ENCODE data around the gene RNF114.
A peak's percentile ranks its signal among the peaks of the same experiment; 100 is the strongest.
"Not testable (repeated sequence)": the region's sequence is repeated elsewhere in the genome, so short reads cannot be mapped to it uniquely, and the experiment has no call there.

The RNF114 gene

GRCh38 chr20:49925901-49926454 is 10.2 kb upstream of the RNF114 start:
- no peak for DNase-seq (ENCODE audit: low read depth in 1 of 2, low spot score in 1 of 2)

DNA sequence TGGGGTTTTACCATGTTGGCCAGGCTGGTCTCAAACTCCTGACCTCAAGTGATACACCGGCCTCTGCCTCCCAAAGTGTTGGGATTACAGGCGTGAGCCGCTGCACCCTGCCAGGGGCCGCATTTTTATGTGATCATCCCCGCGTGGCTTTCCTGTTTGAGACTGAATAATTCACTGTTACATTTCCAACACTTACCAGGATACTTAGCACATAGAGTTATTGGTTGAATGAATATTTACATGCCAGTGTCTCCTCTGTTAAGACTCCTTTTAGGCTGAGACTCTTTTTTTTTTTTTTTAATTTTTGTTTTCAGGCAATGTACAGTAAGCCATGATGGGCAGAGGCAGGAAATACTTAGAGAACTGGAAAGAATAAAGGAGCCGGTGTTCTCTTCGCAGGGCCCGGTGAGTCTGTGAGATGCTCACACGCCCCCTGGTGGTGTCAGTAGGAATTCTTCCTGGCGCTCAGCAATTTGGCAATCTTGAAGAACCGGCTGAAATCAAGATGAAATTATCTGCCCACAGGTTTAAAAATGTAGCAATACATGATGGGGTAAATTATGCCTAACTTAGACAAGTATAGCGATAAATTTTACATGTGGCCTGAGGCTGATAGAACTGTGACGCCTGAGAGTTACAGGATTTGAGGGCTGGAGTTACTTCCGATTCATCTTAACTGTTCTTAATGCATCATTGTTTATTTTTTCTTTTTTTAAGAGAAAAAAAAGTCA is 7.6 kb upstream of the RNF114 start:
- peak; percentile 61 to 62 for DNase-seq (ENCODE audit: low read depth in 1 of 2, low spot score in 1 of 2)

DNA sequence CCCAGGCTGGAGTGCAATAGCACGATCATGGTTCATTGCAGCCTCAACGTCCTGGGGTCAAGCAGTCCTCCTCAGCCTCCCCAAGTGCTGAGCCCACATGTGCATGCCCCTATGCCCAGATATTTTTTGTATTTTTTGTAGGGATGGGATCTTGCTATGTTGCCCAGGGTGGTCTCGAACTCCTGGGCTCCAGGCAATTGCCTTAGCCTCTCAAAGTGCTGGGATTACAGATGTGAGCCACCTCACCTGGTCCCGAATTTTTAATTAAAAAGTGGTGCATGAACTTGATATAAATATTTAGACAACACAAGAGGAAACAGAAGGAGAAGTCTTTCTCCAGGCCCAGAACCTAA is 7.1 kb upstream of the RNF114 start:
- DNase-seq (ENCODE audit: low read depth in 1 of 2, low spot score in 1 of 2), result no peak

DNA sequence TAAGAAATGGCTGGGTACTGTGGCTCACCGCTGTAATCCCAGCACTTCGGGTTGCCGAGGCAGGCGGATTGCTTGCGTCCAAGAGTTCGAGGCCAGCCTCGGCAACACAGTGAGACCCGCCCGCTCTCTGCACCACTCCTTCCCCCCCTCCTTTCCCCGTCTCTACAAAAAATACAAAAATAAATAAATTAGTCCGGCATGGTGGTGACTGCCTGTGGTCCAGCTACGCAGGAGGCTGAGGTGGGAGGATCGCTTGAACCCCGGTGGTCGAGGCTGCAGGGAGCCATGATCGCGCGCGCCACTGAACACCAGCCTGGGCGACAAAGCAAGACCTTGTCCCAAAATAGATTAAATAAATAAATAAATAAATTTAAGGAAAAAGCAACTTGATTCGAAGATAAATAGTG is 448 bp upstream of the RNF114 start:
- DNase-seq (ENCODE audit: low read depth in 1 of 2, low spot score in 1 of 2), result no peak

GRCh38 chr20:49937027-49937929 is 1.1 kb downstream of the RNF114 start:
- DNase-seq (ENCODE audit: low read depth in 1 of 2, low spot score in 1 of 2), result no peak

- DNase-seq (ENCODE audit: low read depth in 1 of 2, low spot score in 1 of 2), result no peak
These were observed 2.3 kb downstream of the RNF114 start for GRCh38 chr20:49938173-49939163.

- no peak for DNase-seq (ENCODE audit: low read depth in 1 of 2, low spot score in 1 of 2)
These were observed 5.3 kb downstream of the RNF114 start for GRCh38 chr20:49941456-49941855.

DNA sequence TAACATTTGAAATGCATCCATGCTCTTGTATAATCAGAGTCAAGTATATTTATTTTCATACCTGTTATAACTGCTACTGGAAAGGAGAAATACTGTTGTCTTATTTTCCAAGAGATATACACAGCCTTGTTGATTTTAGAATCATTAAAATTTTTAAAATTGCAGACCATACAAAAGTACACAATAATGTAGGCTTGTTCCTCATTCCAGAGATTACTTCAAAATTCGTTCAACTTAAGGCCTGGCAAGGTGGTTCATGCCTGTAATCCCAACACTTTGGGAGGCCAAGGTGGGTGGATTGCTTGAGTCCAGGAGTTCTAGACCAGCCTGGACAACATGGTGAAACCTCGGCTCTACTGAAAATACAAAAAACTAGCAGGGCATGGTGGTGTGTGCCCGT is 6.1 kb downstream of the RNF114 start:
- DNase-seq (ENCODE audit: low read depth in 1 of 2, low spot score in 1 of 2), result no peak

DNA sequence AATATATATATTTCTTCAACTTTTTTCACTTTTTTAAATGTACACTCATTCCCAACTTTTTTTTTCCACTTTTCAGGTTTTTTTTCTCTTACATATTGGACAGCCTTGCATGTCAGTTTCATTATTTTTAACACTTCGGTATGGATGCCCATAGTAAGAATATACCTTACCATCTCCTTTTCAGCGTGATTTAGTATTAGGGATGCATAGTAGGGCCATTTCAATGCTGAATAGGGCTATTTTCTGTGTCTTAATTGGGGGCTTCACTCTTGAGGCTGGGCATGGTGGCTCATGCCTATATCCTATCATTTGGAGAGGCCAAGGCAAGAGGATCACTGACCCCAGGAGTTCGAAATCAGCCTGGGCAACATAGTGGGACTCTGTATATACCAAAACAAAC is 6.7 kb downstream of the RNF114 start:
- DNase-seq (ENCODE audit: low read depth in 1 of 2, low spot score in 1 of 2), result no peak

DNA sequence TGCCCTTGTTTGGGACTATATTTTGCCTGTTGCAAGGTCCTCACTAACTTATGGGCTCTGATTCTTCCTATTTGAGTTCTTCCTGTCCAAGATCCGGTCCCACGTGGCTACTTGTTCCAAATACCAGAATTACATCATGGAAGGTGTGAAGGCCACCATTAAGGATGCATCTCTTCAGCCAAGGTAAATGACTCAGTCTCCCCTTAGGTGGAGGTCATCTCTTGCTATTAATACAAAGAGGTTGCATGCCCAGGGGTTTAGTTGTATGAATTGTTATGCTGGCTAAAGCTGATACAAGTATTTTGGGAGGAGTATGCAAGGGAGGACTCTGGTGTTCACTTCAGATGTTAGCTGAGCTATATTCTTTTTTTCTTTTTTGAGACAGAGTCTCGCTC is 9.1 kb downstream of the RNF114 start:
- DNase-seq (ENCODE audit: low read depth in 1 of 2, low spot score in 1 of 2), result no peak

- DNase-seq (ENCODE audit: low read depth in 1 of 2, low spot score in 1 of 2), result no peak
These were observed 9.7 kb downstream of the RNF114 start for GRCh38 chr20:49945701-49946477.

- no peak for DNase-seq (ENCODE audit: low read depth in 1 of 2, low spot score in 1 of 2)
These were observed 12.0 kb downstream of the RNF114 start for GRCh38 chr20:49948178-49948577.

DNA sequence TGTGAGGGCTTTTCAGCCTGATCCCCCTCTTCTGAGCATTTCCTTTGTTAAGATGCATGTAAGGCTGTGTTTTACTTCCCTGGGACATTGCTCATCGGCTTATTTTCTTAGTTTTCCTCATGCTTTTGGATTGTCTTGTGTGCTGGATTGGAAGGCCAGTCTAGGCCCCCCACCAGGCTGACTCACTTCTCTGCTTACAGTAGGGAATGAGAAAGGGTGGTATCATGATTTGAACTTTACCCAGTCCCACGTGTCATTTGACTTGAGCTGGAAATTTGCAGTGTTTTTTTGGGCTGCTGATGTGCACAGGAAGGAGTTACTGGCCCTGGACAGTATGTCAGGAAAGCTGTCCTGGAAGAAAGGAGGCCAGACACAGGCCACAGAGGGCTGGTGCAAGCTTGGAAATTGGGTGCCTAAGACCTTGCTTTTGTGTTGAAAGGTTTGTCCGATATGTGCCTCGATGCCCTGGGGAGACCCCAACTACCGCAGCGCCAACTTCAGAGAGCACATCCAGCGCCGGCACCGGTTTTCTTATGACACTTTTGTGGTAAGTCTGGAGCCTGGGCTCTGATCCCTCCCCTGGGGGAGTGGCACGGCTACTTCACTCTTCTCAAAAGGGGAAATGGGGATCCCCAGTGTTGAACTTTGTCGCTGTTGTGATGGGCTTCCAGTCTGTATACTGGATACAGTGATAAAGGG is 12.8 kb downstream of the RNF114 start:
- DNase-seq (ENCODE audit: low read depth in 1 of 2, low spot score in 1 of 2), result no peak

DNA sequence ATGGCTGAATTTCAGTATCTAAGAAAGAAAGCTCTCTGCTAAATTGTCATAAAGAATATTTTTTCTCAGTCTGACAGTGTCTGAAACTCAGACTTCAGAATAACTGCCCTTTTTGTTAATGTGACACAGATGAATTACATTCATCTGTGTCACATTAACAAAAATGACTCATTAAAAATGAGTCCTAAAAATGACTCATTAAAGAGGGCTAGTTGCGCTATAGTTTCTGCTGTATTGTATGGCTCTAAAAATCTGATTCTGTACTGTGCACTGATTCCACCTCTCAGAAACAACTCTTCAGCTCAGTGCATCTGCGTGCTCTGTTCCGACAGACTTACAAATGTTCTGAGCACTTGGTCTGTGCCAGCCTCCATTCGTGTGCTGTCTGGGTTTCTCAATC is 15.0 kb downstream of the RNF114 start:
- DNase-seq (ENCODE audit: low read depth in 1 of 2, low spot score in 1 of 2), result no peak

GRCh38 chr20:49955167-49955566 is 19.0 kb downstream of the RNF114 start:
- no peak for DNase-seq (ENCODE audit: low read depth in 1 of 2, low spot score in 1 of 2)

DNA sequence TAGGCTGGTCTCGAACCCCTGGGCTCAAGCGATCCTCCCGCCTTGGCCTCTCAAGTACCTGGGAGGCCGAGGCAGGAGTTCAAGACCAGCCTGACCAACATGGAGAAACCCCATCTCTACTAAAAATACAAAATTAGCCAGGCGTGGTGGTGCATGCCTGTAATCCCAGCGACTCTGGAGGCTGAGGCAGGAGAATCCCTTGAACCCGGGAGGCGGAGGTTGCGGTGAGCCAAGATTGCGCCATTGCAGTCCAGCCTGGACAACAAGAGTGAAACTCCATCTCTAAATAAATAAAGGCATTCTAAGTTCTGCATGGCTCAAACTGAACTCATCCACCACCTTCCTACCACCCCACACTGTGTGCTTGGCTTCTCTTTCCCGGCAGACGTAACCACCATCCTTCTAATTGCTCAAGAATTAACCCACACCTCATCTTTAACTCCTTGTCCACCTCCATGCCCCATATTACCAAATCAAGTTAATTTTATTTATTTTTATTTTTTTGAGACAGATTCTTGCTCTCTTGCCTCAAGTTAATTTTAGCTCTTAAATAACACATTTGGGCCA is 19.7 kb downstream of the RNF114 start:
- DNase-seq (ENCODE audit: low read depth in 1 of 2, low spot score in 1 of 2), result not testable (repeated sequence)

DNA sequence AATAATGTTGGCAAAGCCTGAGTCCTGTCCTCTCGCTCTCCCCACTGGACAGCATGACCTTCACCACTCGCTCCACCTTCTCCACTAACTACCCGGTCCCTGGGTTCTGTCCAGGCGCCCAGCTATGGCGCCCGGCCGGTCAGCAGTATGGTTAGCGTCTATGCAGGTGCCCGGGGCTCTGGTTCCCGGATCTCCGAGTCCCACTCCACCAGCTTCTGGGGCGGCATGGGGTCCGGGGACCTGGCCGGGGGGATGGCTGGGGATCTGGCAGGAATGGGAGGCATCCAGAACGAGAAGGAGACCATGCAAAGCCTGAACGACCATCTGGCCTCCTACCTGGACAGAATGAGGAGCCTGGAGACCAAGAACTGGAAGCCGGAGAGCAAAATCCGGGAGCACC is 20.5 kb downstream of the RNF114 start:
- DNase-seq (ENCODE audit: low read depth in 1 of 2, low spot score in 1 of 2), result no peak

GRCh38 chr20:49957089-49957938 is 21.1 kb downstream of the RNF114 start:
- DNase-seq (ENCODE audit: low read depth in 1 of 2, low spot score in 1 of 2), result not testable (repeated sequence)

Measured in activated T-helper 1 cell treated with anti-CD3 and anti-CD28 coated beads, Interleukin-2, amount 50 U/mL, for 16 hours (primary cell).